Testis (tissue), 3 donors: ENCODE results near the gene SLC15A5. TPM values are rescaled to one million over a fixed set of nuclear protein-coding genes. Genes with fewer than 3 reads are reported as not detected.

ENCODE experiments used
- DNase-seq: peaks from one replicate; pipeline ENCODE4 v3.0.0-alpha.2; 2019
- H3K27ac ChIP-seq, 2 donors: fragments of 200-600 bp; sonication (generic); one replicate each; pipeline ENCODE4 v1.5.1; 2019
- H3K27me3 ChIP-seq: fragments of 200-600 bp; sonication (generic); one replicate; pipeline ENCODE4 v1.5.1; 2019
- H3K36me3 ChIP-seq: fragments of 200-600 bp; sonication (generic); one replicate; pipeline ENCODE4 v1.5.1; 2017; ENCODE audit warnings: low read depth; ENCODE audit errors: missing control alignments
- H3K4me1 ChIP-seq: fragments of 200-600 bp; sonication (generic); one replicate; pipeline ENCODE4 v1.5.1; 2019
- H3K4me3 ChIP-seq, 2 donors: fragments of 200-600 bp; sonication (generic); one replicate each; pipeline ENCODE4 v1.5.1; 2017 to 2019
- H3K9me3 ChIP-seq: fragments of 200-600 bp; sonication (generic); one replicate; pipeline ENCODE4 v1.5.1; 2017
- POLR2A ChIP-seq: fragments of 450-650 bp; IDR thresholded peaks from one replicate; pipeline ENCODE4 v1.6.1; 2017; ENCODE audit warnings: antibody characterized with exemption, mild to moderate bottlenecking, moderate library complexity
- whole genome bisulfite sequencing, 2 donors: methylation state at CpG; one replicate each; pipeline ENCODE4 v1.1.5; 2018; 5-methylcytosine and 5-hydroxymethylcytosine counted together
- intact Hi-C: fragments of 100-400 bp; cut with DNase I; formaldehyde crosslinking; loops from one replicate; pipeline ENCODE4 v1.15.1; 2023; ENCODE audit warnings: low total_unique reads
- polyA plus RNA-seq: library from polyadenylated mRNA; stranded (reverse); fragments of 350-450 nt; fragmentation: Illumina TruSeq; extraction: RNeasy Lipid Tissue Mini Kit (QIAGEN cat#74804); gene quantifications from one replicate; pipeline ENCODE4 v1.2.3, GENCODE V29; 2014; ENCODE audit warnings: low read depth, low replicate concordance; ENCODE audit not compliant: insufficient read depth
- total RNA-seq, 2 donors: library from RNA; depleted of rRNA; stranded (reverse); fragments of >200 nt; gene quantifications; one replicate each; pipeline ENCODE4 v1.2.3, GENCODE V29; 2016
- TF ChIP-seq, protein P1 (sequence below), 3 experiments: fragments of 450-650 bp in 2 of 3; fragments of 200-600 bp in 1 of 3; sonication (generic) in 1 of 3; IDR thresholded peaks; one replicate each; pipeline ENCODE4 v1.5.1; 2016 to 2019; ENCODE audit warnings: antibody characterized with exemption in 3 of 3, mild to moderate bottlenecking in 2 of 3, moderate library complexity in 1 of 3

Gene SLC15A5
- total and polyA plus RNA-seq, 3 donors from 2014 or later: 0.12 TPM; not detected in 2

GRCh38 chr12:16152885-16153673 is 124.4 kb downstream of the SLC15A5 start:
- Histone ChIP-seq H3K4me3 (no peak overlapping the region), H3K36me3 (no peaks in the 10 kb centered on the region), H3K27me3 (no peaks in the 10 kb centered on the region), H3K4me1 (no peaks in the 10 kb centered on the region), H3K27ac (no peak overlapping the region), H3K9me3 (no peaks in the 10 kb centered on the region)
- intact Hi-C loops: no loop called here
- TF ChIP-seq, protein P1, sequence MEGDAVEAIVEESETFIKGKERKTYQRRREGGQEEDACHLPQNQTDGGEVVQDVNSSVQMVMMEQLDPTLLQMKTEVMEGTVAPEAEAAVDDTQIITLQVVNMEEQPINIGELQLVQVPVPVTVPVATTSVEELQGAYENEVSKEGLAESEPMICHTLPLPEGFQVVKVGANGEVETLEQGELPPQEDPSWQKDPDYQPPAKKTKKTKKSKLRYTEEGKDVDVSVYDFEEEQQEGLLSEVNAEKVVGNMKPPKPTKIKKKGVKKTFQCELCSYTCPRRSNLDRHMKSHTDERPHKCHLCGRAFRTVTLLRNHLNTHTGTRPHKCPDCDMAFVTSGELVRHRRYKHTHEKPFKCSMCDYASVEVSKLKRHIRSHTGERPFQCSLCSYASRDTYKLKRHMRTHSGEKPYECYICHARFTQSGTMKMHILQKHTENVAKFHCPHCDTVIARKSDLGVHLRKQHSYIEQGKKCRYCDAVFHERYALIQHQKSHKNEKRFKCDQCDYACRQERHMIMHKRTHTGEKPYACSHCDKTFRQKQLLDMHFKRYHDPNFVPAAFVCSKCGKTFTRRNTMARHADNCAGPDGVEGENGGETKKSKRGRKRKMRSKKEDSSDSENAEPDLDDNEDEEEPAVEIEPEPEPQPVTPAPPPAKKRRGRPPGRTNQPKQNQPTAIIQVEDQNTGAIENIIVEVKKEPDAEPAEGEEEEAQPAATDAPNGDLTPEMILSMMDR (IDR thresholded peaks at IDR 0.05): no peak
- TF ChIP-seq POLR2A: no peak
- 91 to 95% methylated on average over 6 of the region's 6 CpGs for WGBS, 2 donors
- DNase-seq: no peak

DNA sequence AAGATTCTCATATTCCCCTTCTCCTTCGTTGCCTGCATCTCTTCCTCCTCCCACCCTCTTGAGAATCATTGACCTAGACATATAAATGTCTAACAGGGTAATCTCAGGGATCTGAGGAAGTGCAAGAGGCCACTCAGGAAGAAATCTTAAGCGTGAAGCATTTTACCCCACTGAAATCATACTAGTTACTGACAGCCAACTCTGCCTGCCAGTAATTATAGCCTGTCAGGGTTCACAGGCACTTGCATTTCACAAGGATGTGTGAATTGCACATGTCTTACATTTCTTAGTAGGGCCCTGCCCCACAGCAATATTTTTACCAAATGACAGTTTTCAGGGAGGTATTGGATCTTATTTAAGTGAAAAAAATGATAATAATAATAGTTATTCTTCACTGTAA is 127.2 kb downstream of the SLC15A5 start:
- H3K4me3 ChIP-seq: no peak overlapping the region
- DNase-seq: no peak
- H3K27me3 ChIP-seq: no peaks in the 10 kb centered on the region
- intact Hi-C loops: no loop called here
- no peaks in the 10 kb centered on the region for H3K9me3 ChIP-seq
- no peak for TF ChIP-seq POLR2A
- TF ChIP-seq, protein P1 (IDR thresholded peaks at IDR 0.05): no peak
- H3K36me3 ChIP-seq: no peaks in the 10 kb centered on the region
- 46 to 60% methylated on average over 2 of the region's 2 CpGs for WGBS, 2 donors
- no peaks in the 10 kb centered on the region for H3K4me1 ChIP-seq
- H3K27ac ChIP-seq: no peak overlapping the region

DNA sequence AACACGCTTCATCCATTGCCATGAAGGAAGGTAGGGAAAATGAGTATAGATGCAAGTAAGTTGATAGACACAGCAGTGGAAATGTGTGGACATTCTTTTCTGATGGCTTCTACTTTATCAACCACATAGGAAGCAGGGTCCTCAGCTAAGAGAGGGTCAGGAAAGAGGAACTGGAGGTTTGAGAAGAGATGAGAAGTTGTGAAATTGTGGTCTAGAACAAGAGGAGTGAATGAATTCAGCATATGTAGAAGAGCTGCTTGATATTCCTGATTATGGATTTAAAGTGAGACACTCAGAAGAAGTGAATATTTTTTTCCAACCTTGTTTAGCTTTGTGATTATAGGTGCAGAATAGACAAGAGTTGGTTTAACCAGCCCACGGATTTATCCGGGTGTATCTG is 128.5 kb downstream of the SLC15A5 start:
- 88 to 89% methylated on average over 3 of the region's 3 CpGs for WGBS, 2 donors
- intact Hi-C loops: no loop called here
- DNase-seq: no peak
- TF ChIP-seq, protein P1 (IDR thresholded peaks at IDR 0.05): no peak
- TF ChIP-seq POLR2A: no peak
- no peaks in the 10 kb centered on the region for H3K27me3 ChIP-seq
- H3K4me3 ChIP-seq: no peak overlapping the region
- H3K27ac ChIP-seq: no peak overlapping the region
- no peaks in the 10 kb centered on the region for H3K4me1 ChIP-seq
- H3K36me3 ChIP-seq: no peaks in the 10 kb centered on the region
- no peaks in the 10 kb centered on the region for H3K9me3 ChIP-seq

Other genes with a start within 250 kb of the SLC15A5 start
- gene MGST1, start 70.0 kb upstream of the SLC15A5 start, total RNA-seq: 10 to 100 TPM in 1 of 2 donors, 1 to 10 TPM in 1; 9.1 to 14.0 TPM
- 37.5 TPM for gene MGST1, start 70.0 kb upstream of the SLC15A5 start, polyA plus RNA-seq